GM19193 (cell line): Measurements from ENCODE around the gene ALG3.

Experiments
- POLR2A ChIP-seq: IDR thresholded peaks from 4 replicates; pipeline ENCODE4 v1.6.1; 2011; ENCODE audit not compliant: insufficient read depth, insufficient read length; ENCODE audit errors: extremely low read depth

The ALG3 gene

DNA sequence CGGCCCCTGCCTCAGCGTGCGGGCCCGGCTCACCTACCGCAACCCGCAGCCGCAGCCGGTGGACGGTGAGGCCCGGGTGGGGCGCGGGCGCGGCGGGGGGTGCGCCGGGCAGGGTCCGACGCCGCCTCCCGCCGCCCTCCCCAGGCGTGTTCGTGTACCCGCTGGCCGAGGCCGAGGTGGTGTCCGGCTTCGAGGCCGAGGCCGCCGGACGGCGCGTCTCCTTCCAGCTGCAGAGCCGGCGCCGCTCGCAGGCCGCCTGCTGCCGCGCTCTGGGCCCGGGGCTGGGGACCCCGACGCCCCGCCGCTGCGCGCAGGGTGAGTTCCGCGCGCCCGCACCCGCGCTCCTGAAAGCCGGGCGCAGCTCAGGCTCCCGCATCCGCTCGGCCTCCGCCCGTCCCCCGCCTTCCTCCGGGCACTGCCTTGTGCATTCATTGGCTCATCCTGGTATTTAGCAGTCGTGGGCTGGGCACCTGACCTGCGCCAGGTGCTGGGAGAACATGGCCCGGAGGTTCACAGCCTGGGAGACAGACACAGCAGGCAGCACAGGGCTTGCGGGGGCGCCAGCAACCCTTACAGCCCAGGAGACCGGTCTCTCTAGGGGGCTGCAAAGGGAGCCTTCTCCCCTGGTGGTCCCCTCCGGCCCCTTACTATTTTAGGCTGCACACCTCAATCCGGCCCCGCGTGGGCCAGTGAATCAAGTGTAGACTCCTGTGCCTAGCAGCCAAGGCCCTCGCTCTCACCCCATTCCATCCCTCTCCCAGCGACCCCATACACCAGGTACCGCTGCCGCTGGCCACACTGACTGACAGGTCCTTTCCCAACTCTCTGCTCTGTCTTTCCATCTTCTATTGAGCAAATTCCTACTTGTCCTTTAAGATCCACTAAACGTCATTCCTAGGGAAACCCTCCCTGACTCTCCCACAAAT is 17.9 kb downstream of the ALG3 start:
- TF ChIP-seq POLR2A: no peak

- no peak for TF ChIP-seq POLR2A
Observed at GRCh38 chr3:184230081-184230602, 18.6 kb downstream of the ALG3 start.

DNA sequence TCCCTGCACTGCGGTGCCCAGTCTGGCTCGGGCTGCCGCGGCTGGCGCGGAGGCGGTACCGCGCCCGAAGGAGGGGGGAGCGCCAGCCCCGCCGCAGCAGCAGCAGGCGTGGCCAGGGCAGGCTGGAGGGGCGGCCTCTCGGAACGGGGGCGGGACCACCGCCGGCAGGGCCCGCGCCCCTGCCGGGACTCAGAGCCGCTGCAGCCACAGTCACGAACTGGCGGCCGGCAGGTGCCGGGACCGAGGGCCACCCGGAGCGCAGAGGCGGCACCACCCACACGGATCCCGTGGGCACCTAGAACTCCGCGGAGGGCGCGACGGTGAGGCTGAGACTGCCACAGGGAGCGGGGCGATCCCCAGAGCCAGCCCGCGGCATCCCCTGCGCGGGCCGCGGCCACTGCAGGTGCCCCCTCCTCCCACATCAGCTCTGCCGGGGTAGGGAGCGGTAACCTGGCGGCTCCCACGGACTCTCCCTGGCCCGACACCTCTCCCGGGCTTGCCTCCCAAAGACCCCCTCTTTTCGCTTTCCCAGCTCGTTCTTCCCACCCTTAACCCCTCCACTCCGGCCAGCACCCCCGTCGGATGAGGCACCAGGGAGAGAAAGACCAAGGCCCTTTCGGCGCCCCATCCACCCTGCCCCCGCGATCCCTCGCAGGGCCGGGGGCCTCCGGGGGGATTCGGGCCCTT is 19.2 kb downstream of the ALG3 start, which contains the start of gene VWA5B2:
Gene VWA5B2 (plus strand): TSS at position 192 of the 687 bp plus-strand sequence. CDS start 944 bp downstream, outside the sequence.
- no peak for TF ChIP-seq POLR2A

GRCh38 chr3:184228376-184229137 is 20.2 kb downstream of the ALG3 start:
- TF ChIP-seq POLR2A: no peak

- TF ChIP-seq POLR2A: no peak
Observed at GRCh38 chr3:184227481-184227935, 21.3 kb downstream of the ALG3 start.

- TF ChIP-seq POLR2A: no peak
Observed at GRCh38 chr3:184223946-184224345, 24.8 kb downstream of the ALG3 start.

- no peak for TF ChIP-seq POLR2A
Observed at GRCh38 chr3:184222521-184222920, 26.2 kb downstream of the ALG3 start.

- no peak for TF ChIP-seq POLR2A
Observed at GRCh38 chr3:184218814-184219213, 29.9 kb downstream of the ALG3 start.

- TF ChIP-seq POLR2A: no peak
Observed at GRCh38 chr3:184211718-184212117, 37.0 kb downstream of the ALG3 start.

- no peak for TF ChIP-seq POLR2A
Observed at GRCh38 chr3:184211297-184211696, 37.5 kb downstream of the ALG3 start.

- no peak for TF ChIP-seq POLR2A
Observed at GRCh38 chr3:184209146-184209923, 39.4 kb downstream of the ALG3 start.

GRCh38 chr3:184203526-184203925 is 45.2 kb downstream of the ALG3 start:
- no peak for TF ChIP-seq POLR2A

- no peak for TF ChIP-seq POLR2A
Observed at GRCh38 chr3:184200825-184201224, 47.9 kb downstream of the ALG3 start.

DNA sequence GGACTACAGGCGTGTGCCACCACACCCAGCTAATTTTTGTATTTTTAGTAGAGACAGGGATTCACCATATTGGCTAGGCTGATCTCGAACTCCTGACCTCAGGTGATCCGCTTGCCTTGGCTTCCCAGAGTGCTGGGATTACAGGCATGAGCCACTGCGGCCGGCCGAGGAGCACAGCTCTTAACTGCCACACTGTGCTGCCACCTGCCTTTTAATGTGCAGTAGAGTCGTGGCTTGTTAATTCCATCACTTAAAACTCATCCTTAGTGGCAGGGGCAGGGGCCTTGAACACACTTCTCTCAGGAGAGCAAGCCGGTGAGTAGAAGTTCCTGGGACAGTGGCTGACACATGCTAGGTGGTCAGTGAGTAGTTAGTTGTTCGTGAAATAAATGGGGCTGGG is 50.3 kb downstream of the ALG3 start:
- TF ChIP-seq POLR2A: no peak
